SU-DHL-6 (cell line): ENCODE measurements around the gene CCDC136.

ENCODE experiments used
- EZH2phosphoT487 ChIP-seq: fragments of 200-600 bp; sonication (generic), shearing (Covaris generic); conservative IDR thresholded peaks from 2 replicates; pipeline ENCODE4 v1.6.1; 2018; ENCODE audit warnings: mild to moderate bottlenecking, antibody characterized with exemption, low read length, moderate library complexity, mixed read lengths
- TF ChIP-seq, protein P1 (sequence below): fragments of 200-600 bp; sonication (generic); IDR thresholded peaks from one replicate; pipeline ENCODE4 v1.5.1; 2017; ENCODE audit warnings: antibody characterized with exemption, mild to moderate bottlenecking, low read length, moderate library complexity; ENCODE audit not compliant: insufficient read depth, poor library complexity, severe bottlenecking

DNA sequence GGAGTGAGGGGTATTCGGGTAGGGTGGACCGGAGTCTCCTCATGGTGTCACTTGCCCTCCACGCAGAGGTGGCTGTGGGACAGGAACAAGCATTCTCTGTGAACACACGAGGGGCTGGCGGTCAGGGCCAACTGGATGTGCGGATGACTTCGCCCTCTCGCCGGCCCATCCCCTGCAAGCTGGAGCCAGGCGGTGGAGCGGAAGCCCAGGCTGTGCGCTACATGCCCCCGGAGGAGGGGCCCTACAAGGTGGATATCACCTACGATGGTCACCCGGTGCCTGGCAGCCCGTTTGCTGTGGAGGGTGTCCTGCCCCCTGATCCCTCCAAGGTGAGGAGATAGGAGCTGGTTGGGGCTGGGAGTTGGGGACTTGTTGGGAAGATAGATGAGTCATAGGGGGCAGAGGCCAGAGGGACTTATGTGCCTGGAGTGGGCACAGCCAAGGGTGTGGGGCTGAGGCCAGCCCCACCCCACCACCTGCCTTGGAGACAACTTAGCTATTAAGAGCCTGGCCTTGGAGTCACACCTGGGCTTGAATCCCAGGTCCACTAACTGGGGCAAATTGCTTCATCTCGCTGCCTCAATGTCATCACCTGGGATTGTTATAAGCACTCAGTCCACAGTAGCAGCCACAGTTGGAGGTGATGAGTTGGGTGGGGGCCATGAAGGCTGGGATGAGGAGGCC is 52.3 kb downstream of the CCDC136 start:
- TF ChIP-seq, protein P1, sequence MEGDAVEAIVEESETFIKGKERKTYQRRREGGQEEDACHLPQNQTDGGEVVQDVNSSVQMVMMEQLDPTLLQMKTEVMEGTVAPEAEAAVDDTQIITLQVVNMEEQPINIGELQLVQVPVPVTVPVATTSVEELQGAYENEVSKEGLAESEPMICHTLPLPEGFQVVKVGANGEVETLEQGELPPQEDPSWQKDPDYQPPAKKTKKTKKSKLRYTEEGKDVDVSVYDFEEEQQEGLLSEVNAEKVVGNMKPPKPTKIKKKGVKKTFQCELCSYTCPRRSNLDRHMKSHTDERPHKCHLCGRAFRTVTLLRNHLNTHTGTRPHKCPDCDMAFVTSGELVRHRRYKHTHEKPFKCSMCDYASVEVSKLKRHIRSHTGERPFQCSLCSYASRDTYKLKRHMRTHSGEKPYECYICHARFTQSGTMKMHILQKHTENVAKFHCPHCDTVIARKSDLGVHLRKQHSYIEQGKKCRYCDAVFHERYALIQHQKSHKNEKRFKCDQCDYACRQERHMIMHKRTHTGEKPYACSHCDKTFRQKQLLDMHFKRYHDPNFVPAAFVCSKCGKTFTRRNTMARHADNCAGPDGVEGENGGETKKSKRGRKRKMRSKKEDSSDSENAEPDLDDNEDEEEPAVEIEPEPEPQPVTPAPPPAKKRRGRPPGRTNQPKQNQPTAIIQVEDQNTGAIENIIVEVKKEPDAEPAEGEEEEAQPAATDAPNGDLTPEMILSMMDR, result no peak
- TF ChIP-seq EZH2phosphoT487, result no peak
